ENCODE data around the gene KCNJ1.
A peak's percentile ranks its signal among the peaks of the same experiment; 100 is the strongest.

KCNJ1 gene

DNA sequence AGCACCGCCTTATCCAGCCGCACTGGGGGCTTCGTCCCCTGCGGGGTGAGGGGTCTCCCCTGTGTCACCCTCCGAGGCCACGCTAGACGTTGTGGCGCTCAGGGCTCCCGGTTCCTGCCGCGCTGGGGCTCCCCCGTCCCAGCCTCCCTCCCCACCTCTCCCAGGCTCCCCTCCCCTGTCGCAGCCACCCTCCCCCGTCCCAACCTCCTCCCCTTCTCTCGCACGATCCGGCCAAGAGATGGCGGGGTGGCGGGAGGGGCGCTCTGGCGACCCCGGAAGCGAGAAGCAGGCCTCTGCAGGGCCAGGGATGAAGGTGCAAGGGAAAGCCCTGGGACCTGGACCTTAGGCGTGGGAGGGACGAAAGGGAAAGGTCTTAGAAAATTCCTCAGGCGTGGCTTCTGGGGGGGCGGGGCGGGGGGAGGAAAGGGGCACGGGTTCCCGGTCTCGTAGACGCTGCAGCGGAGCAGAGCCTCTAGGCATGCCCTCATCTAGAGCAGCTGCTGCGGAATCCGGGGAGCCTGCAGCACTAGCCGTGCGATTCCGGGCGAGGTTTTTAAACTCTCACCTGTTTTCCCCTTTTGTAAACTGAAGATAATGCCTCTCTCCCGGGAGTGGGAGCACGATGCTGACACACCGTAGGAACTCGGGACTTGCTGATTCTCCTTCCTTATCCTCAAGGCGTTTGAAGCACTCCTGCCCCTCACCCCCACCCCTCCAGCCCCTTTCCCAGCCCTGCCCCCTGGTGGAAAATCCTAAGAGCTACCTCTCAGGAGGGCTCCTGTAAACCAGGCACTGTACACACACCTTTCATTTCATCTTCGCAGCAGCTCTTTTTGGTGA lies 38.5 kb upstream of the KCNJ1 start:
- no peak for DNase-seq (ENCODE audit: extremely low read depth, low read depth)
- TF ChIP-seq, protein P1, sequence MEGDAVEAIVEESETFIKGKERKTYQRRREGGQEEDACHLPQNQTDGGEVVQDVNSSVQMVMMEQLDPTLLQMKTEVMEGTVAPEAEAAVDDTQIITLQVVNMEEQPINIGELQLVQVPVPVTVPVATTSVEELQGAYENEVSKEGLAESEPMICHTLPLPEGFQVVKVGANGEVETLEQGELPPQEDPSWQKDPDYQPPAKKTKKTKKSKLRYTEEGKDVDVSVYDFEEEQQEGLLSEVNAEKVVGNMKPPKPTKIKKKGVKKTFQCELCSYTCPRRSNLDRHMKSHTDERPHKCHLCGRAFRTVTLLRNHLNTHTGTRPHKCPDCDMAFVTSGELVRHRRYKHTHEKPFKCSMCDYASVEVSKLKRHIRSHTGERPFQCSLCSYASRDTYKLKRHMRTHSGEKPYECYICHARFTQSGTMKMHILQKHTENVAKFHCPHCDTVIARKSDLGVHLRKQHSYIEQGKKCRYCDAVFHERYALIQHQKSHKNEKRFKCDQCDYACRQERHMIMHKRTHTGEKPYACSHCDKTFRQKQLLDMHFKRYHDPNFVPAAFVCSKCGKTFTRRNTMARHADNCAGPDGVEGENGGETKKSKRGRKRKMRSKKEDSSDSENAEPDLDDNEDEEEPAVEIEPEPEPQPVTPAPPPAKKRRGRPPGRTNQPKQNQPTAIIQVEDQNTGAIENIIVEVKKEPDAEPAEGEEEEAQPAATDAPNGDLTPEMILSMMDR (IDR thresholded peaks at IDR 0.05; ENCODE audit: low read depth, low read length): peak; percentile 46

DNA sequence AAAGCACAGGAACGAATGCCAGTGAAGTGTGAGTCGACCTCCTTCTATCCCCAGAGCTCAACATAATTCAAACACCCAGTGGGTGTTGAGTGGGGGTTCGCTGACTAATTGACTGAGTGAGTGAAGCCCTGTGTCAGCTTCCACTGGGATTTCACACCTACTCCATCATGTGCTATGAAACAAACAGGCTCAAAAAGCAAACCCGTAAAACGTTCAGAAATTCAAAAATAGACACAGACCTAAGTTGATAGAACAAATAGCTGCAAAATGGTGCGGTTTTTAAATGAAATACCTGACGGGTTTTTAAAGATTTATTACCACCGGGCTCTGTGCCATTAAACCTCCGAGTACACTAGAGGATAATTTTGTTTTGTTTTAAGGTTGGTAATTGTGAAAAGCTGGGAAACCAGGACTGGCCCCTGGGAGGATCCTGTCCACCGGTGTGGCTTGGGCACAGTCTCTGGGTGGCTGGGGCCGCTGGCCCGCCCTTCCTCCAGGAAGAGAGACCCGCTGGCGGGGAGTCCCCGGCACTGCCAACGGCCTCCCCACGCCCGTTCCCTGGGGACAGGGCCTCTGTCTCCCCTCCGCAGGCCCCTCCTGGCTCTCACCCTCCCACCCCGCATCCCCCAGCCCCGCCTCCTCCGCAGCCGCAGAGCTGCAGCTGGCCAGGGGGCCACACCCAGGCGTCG lies 37.7 kb upstream of the KCNJ1 start:
- TF ChIP-seq, protein P1 (IDR thresholded peaks at IDR 0.05; ENCODE audit: low read depth, low read length): no peak
- no peak for DNase-seq (ENCODE audit: extremely low read depth, low read depth)

DNA sequence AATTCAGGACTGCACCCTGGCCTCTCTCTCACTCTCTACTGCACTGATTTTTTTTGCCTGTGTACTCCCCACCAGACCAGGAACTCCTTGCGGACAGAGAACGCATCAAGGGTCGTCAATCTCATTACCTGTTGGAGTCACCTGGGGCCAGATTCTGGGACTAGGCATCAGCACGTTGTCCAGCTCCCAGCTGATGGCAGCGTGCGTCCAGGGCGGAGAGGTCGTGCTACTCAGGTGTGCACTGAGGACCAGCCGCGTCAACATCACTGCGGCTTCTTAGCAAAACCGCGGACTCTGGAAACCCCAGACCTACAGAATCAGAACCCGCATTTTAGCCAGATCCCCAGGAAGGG lies 37.2 kb upstream of the KCNJ1 start:
- no peak for DNase-seq (ENCODE audit: extremely low read depth, low read depth)
- TF ChIP-seq, protein P1 (IDR thresholded peaks at IDR 0.05; ENCODE audit: low read depth, low read length): no peak

DNA sequence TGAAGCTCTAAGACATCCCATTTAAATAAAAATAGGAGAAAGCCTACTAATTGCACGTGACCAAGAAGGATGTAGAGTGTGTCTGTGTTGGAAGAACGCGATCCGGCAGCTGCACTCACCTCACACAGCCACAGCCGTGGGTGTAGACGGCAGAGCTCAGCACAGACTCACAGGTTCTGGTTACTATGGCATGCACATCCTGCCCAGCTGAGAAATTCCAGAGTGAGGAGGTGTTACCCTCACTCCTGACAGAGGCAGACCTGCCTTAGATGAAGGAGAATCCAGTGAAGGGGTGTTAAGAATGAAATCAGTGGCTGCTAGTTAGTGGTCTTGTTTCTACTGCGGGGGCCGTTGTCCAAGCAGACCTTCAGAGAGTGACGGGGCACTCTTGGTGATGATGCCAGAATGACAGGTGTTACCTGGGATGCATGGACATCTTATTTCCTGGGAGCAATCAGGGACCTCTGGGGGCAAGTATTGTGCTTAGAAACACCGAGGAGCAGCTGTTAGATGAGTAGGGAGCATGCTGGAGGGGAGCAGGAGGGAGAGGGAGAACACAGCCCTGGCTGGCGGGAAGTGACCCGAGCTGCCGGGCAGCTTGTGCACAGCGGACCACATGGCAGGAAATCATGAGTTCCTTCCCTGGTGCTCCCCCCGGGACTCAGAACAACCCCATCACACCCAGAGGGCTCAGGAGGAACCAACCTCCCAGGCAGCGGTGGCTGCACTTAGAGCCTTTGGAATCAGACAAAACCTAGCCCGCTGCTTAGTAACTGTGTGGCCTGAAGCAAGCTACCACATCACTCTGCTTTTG lies 36.4 kb upstream of the KCNJ1 start:
- DNase-seq (ENCODE audit: extremely low read depth, low read depth): no peak
- TF ChIP-seq, protein P1 (IDR thresholded peaks at IDR 0.05; ENCODE audit: low read depth, low read length): no peak

DNA sequence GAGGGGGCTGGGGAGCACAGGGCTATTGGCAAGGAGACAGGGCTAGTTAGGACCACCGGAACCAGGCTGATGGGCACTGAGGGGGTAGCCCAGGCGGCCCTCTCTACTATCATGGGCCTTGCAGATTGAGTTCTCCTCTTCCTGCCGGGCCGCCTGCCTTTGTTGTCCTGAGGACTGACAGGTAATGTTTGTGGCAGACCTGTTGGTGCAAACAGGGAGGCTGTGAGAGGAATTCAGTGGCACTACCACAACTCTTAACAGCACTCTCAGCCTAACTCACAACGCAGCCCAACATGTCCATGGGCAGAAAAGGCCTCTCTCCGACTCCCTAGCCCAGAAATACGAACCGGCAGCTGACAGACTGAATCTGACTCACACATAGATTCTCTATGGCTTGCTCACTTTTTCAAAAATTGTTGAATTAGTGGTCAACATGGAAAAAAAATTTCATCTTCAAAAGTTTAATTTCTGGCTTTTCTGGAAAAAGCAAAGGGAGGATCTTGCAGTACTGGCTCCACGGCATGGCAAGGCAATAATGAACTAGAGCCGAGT lies 35.5 kb upstream of the KCNJ1 start:
- TF ChIP-seq, protein P1 (IDR thresholded peaks at IDR 0.05; ENCODE audit: low read depth, low read length): no peak
- DNase-seq (ENCODE audit: extremely low read depth, low read depth): no peak

DNA sequence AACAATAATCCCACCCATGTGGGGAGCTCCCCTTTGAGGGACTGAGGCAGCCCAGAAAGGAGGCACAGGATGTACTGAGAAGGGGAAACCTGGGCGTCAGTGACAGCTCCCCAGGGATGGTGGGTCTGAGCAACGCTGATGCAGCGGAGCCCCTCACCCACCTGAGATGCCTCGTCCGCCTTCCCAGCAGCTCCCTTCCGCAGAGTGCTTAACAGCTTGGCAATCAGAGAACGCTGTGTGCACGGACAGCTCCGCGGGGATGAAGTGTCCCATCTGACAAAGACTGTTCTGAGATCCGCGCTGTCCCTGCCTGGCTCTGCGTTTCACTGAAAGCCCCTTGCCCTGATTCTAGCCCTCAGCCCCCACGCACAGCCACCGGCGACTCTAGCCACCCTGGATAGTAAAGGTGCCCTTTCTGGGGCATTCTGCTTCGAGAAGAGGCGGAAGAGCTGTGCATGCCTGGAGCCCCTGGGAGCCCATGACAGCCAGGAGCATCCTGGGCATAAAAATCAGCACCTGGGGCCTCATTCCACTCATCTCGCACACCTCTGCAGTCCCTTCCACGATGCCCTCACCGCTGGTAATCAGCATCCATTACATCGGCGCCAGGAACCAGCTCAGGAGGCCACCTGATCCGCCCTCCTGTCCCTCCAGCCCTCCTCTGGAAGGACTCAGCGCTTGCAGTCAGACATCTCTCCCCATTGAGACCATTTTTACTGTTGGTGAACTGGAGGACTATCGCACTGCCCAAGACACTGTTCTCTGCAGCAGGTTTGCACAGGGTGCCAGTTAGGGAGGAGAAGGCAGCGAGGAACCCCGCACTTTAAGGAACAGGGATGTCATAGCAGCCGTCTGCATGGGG lies 34.8 kb upstream of the KCNJ1 start:
- TF ChIP-seq, protein P1 (IDR thresholded peaks at IDR 0.05; ENCODE audit: low read depth, low read length): no peak
- DNase-seq (ENCODE audit: extremely low read depth, low read depth): no peak

Measured in AG09319 (cell line).